ENCODE measurements around the gene MTA1.

MTA1 gene

DNA sequence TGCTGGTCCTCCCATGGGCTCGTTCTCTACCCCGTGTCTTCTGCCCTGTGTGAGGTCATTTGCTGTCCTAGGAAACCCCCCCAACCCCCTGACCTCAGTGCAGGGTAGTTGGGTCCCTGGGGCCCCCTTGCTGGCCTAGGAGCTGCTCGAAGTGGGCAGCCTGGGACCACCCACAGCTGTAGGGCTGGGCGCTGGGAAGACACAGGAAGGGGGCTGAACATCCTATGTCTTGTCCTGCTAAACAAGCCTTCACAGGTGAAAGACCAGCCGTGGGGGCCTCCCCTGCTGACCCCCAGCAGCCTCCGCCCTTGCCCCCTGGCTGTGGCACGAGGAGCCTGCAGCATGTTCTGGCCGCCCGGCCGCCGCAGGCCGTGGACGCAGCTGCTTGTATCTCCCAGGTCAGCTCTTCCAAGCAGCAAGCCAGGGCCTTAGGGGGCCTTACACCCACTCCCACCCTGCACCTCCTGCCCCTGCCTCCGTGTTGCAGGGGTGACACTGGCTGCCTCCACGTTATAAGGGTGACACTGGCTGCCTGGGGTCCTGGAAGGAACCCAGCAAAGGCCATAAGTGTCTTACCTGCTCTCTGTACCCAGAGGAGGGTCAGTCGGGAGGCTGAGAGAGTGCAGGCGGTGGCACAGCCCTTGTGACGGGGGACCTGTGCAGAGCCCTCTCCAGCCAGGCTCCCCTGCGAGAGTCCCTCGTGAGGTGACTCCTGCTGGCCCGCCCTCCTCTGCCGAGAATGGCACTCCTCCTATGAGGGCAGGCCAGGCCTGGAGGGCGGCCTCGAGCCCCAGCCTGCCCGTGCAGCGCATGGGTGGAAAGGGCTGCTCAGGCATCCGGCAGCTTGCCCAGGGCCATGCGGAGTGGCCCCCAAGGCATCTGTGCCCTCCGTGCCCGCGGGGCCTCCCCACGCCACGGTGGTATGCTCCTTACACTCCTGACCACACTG lies 32.8 kb upstream of the MTA1 start:
- DNase-seq (ENCODE audit: low read depth in 2 of 3, low spot score in 2 of 3), result no peak

DNA sequence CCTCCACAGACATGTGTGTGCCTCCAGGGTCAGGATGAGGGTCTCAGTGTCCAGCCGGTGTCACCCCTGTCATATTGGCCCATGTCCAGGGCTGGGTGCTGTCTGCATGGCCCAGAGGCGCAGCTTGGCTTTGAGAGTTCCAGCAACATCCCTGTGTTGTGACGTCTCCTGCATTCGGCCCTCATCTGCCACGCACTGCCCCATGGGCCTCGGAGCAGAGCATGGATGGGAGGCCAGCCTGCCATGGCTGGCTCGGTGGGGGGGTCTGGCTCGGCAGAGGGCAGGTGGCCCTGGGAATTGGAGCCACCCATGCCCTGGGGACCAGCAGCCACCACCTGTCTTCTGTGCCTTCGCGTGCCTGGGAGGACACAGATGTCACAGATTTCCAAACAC lies 32.1 kb upstream of the MTA1 start:
- DNase-seq (ENCODE audit: low read depth in 2 of 3, low spot score in 2 of 3), result no peak

DNA sequence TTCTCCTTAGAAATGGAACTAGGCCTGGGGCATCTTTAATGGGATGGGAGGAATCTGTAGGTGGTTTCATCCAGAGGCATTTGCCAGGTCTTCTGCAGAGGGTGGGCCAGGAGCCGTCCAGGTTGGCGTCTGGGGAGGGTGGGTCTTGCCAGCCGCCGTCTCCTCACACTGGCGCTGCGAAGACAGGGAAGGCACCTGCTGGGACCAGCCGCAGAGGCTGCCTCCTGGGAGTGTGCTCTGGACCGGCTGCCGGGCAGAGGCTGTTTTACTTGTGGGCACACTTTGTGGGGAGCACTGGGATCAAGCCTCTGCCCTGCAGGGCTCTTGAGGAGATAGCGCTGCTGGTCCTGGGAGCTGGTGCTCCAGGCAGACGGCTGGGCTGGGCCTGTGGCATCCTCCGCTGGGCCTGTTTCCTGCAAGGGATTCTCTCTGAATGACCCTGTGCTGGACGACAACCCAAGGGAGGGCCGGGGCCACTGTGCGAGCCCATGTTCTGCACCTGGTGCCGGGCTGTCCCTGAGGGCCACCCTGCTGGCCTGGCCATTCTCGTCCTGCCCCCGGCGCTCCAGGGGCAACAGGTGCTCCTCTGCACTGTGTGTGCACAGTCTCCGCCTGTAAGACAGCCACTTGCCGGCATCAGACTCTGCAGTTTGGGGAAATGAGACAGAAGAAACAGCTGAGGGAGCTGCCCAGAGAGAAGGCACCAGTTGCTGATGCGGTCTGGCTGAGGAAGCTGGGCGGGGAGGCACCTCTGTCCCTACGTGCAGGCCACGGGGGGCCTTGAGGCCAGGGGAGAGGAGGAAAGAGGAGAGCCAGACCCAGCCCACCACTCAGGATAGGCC lies 31.3 kb upstream of the MTA1 start:
- no peak for DNase-seq (ENCODE audit: low read depth in 2 of 3, low spot score in 2 of 3)

DNA sequence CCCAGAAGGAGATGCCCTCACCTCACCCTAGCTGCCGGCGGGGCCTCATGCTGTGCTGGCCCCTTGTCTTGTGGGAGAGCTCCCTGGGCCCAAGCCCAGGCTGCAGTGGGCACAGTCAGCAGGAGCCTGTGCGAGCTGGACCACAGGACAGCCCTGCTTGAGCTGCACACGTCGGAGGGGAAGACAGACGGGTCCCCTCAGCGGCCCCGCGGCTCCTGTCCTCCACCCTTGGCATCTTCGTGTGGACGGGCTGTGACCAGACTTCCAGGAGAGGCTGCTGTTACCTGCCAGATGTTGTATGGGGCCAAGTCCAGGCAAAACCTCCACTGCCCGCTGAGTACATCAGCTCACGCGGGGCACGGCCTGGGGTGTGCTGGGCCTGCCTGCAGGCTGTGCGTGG lies 30.7 kb upstream of the MTA1 start:
- DNase-seq (ENCODE audit: low read depth in 2 of 3, low spot score in 2 of 3), result no peak

DNA sequence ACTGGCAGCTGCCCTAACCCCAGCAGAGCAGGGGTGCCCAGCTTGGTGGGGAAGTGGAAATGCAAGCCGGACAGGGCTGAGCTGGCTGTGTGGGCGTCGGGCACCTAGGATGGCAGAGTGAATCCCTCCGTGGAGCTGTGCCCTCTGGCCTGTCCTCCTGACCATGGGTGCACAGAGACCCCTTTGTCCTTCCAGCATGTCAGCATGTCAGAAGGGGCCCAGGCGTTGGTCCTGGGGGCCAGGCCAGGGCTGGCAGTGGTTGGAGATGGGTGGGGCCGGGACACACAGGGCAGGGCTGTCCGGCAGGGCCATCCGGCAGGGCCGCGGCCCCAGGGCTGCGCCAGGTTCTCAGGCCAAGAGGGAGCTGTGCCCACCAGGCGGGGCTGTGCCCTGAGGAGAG lies 30.1 kb upstream of the MTA1 start:
- DNase-seq (ENCODE audit: low read depth in 2 of 3, low spot score in 2 of 3), result no peak

DNA sequence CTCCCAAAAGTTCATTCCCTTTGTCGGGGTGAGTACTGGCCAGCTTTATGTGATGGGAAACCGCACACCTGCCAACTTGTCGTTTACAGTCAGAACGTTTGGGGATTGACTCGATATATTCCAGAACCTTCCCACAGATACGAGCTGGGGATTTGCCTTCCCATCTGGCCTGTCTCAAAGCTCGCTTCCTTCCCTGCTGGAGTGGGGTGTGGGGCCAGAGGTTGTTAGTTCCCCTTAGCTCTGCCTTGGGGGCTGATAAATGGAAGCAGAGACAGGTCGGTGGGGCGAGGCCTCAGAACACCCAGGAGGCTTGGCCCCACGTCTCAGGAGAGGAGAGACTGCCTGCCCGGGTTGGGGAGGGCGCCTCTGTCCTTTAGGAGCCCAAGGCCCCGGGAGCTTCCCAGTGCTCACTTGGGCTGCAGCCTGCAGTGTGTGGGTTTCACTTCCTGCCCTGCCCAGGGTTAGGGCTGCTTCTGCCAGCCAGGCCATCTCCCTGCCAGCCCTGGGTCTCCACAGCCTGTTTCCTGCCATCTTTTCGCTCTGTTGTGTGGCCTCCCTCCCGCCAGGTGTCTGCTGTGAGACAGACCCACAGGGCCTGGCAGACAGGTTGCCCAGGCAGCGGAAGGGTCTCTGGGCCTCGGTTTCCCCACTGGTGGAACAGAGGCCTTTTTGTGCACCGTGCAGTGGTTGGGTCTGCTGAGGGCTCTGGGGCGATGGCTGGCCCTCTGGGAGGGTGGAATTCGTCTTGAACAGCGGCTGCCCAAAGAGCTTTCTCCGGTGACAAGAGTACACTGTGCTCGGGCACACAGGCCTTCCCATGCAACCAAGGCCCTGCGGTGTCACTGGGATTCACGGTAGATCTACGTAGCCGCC lies 29.4 kb upstream of the MTA1 start:
- DNase-seq (ENCODE audit: low read depth in 2 of 3, low spot score in 2 of 3), result no peak

DNA sequence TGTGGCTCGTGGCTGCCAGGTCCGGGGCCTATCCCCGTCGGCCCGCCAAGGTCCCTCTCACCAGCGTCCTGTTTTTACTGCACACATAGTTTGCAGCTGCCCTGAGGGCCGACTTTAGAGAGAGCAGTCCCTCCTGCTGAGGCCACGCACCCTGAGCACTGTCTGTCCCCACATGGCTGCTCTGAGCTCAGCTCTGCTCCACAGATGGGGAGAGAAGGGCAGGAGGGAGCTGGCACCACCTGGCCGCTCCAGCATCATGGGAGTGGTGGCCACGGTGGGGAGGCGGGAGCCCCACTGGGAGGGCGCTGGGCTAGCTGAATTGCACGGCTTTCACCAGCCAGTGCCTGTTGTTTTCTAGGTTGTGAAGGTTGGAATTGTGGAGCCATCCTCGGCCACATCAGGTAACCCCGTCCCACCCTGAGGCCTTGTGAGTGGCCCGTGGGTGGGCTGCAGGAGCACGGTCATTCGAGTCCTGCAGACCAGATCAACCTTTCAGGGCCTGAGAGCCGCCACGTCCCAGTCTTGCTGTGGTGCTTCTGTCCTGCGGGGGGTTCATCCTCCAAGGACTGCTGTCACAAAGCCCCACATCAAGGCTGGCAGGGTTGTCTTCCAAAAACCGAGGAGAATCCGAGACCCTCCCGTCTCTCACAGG lies 28.7 kb upstream of the MTA1 start:
- no peak for DNase-seq (ENCODE audit: low read depth in 2 of 3, low spot score in 2 of 3)

DNA sequence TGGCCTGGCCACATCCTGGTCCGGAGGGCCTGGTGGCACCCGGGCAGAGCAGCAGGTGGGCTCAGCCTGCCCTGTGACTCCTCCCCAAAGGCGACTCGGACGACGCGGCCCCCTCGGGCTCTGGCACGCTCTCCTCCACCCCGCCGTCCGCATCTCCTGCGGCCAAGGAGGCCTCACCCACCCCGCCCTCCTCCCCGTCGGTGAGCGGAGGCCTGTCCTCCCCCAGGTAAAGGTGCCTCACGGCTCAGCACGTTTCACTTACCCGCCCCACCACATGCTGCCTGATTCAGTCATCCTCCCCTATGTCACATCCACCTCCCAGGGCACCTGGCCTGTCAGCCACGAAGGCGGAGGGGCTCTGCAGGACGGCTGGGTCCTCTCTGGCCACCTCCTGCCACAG lies 28.1 kb upstream of the MTA1 start:
- DNase-seq (ENCODE audit: low read depth in 2 of 3, low spot score in 2 of 3), result no peak

DNA sequence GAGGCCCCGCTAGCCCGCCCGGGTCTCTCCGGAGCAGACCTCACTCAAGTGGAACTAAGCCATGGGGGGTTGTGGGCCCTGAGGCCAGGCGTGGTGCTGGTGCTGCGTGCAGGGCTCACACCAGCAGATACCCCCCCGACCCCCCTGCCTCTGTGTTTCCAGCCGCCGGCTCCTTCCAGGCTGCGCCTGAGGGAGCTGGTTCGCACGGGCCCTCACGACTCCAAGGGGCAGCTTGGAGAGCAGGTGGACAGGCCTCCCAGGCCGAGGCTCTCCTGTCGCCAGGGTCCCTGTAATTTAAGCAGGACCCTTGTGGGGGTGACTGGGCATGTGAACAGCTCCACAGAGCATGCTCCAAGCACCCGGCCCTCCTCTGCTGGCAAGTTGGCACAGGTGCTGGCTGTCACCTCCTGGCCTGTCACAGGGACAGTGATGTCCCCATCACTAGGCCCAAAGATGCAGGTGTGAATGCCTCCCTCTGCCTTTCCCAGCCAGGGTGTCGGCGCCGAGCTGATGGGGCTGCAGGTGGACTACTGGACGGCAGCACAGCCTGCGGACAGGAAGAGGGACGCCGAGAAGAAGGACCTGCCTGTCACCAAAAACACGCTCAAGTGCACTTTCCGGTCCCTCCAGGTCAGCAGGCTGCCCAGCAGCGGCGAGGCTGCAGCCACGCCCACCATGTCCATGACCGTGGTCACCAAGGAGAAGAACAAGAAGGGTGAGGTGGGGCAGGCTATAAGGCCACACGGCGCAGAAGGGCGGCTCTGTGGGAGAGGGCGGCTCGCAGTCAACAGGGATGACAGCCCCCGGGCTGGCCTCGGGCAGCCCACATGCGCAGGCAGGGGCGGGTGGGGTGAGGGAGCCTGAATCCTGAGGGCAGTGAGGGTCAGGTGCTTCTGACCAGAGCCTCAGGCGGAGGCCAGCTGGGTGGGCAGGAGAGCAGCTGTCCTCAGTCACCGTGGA lies 27.2 kb upstream of the MTA1 start:
- DNase-seq (ENCODE audit: low read depth in 2 of 3, low spot score in 2 of 3), result no peak

DNA sequence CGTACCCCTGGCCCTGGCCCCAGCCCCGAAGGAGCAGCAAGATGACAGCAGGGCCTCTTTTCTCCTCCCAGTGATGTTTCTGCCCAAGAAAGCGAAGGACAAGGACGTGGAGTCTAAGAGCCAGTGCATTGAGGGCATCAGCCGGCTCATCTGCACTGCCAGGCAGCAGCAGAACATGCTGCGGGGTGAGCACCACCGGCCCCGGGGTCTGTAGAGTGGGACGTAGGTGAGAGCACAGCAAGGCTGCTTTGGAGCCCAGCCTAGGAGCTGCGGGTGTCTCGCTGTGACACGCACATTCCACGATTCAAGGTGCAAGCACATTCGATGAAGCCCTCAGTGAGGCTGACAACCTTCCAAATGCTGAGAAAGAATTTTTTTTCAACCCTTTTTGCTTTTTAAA lies 26.5 kb upstream of the MTA1 start:
- no peak for DNase-seq (ENCODE audit: low read depth in 2 of 3, low spot score in 2 of 3)

DNA sequence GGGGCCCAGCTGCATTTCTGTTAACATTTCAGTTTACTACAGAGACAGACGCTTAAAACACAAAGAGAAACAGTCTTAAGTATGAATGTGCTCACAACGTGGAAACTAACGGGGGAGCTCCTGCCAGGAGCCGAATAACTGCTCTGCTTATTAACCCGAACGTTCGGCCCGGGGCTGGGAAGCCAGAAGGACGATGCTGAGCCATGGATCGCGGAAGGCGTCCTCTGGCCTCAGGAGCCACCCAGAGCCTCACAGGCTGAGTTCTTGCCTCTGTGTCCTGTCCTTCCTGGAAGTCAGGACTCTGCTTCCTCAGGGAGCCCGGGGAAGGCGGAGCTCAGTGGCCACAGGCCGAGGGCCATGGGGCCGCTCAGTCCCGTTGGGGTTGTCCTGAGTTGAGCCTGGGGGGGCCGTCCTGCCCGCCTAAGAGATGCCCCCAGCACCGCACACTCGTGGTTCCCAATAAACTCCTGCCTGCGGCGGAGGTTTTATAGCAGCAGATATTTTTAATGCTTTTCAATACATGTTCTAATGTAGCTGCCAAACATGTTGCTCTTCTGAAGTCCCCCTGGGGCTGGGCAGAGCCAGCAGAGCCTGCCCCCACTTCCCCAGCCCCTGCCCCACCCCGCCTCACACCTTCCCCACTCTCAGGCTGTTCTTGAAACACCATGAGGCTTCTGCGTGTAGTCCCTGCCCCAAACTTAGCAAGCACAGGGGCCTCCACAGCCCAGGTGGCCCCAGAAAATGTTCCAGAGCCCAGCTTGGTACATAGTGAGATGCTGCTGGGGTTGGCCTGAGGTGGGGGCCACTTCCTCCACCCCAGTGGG lies 24.7 kb upstream of the MTA1 start:
- DNase-seq (ENCODE audit: low read depth in 2 of 3, low spot score in 2 of 3), result no peak

DNA sequence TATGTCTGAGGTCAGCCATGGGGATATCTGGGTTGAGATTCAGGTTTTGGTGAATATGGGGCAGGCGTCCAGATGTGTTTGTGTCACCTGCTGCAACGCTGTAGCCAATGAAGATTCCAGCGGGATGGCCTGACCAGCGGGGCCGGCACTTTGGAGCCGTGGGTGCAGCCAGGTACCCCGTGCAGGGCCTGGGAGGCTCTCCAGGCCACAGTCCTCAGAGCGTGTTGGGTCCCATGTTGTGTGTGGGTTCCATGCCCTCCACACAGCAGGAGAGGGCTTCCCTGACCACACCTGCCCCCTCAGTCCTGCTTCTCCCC lies 24.1 kb upstream of the MTA1 start:
- no peak for DNase-seq (ENCODE audit: low read depth in 2 of 3, low spot score in 2 of 3)

DNA sequence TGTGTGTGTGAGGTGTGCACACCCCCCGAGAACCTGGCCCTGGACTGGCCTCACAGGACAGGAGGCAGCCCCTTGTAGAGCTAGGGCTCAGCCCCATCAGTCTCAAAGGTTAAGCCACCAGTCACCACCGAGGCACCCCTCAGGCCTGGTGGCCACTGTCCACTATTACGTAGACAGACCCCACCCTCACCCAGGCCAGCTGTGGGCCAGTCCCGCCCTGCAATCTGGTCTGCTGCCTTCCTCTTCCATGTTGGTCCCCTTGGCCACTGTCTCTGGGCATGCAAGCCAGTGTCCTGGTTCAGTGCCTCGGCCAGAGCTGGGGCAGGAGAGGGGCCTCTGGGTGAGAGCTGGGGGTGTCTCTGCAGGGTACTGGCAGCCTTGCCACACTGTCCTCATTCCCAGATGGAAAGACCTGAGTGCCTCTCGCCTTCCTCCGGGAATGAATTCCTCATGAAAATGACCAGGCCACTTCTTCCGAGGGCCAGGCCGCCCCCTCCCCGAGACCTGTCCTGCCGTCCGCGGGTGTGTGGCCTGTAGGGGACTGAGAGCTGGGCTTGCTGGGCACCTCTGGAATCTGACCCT lies 22.2 kb upstream of the MTA1 start:
- no peak for DNase-seq (ENCODE audit: low read depth in 2 of 3, low spot score in 2 of 3)

DNA sequence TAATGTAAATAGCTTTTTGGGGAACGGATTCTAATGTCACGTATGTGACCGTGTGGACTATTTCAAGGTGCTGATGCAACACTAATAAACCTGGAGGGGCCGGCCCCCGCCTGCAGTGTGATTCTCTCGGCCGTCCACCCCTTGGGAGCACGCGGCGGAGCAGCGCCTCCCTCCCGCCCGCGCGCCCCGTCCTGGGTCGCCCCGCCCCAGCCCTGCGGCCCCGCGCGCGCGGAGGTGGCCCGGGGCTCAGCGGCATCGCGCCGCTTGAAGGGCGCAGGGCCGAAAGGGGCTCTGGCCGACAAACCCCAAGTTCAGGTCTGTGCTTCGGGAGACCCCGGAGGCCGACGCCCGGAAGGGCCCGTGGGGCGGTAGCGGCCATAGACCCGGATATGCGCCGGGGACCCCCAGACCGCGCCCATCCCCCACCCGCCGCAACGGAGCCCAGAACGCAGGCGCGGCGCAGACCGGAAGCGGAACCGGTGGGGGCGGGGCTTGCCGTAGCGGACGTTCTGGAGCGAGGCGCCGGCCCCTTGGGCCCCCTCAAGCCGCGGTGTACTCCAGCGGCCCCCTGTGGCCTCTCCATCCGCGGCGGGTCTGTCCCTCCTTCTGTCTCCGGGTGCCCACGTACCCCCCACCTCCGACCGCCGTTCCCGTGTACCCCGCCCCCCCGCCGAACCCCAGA lies 21.4 kb upstream of the MTA1 start, which contains the start of gene TEX22:
Gene TEX22, plus strand, starts transcription at position 495 of the 682 bp plus-strand sequence. CDS start 803 bp downstream, outside the sequence.
- peak; percentile 91 to 97 (median 94) for DNase-seq (ENCODE audit: low read depth in 2 of 3, low spot score in 2 of 3)

DNA sequence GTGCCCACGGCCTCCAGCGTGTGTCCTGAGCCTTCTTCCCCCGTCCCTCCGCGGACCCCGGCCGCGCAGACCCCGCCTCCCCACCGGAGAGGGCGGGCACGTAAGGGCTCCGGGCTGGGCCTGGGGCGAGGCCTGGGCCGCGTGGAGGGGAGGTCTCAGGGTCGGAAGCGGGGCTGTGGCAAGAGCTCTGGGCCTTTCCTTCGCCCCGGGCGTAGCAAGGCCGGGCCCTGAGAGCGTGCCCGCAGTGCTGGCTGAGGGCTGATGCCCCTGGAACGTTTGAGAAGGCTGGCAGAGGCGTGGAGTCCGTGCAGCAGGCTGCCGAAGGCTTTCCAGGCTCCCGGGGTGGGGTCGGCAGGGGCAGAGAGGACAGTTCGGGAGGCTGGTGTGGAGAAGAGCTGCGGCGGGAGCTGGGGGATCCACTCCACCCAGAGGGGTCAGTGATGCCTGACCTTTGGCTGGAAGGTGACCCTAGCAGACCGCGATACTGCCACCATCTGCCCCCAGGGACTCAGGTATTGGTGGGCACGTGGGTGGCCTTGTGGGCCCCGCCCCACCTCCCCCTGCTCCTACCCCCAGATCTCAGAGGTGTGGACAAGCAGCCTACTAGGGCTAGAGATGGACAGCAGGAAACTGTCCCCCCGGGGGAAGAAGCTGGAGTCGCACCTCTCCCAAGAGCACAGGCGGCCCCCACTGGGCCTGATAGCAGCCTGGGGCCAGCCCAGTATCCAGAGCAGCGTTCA lies 20.7 kb upstream of the MTA1 start:
- no peak for DNase-seq (ENCODE audit: low read depth in 2 of 3, low spot score in 2 of 3)

DNA sequence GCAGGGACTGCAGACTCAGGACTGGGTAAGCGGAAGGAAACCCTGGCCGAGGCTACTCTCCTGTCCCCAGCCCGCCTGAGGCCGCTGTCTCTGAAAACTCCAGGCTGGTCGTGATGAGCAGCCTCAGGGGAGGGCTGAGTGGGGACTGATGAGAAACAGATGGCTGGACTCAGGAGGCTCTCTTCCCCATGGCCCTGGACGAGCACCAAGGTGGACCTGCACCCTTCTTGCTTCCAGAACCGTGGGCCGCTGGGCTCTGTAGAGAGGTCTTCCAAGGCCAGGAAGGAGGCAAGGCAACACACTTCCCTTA lies 20.2 kb upstream of the MTA1 start:
- DNase-seq (ENCODE audit: low read depth in 2 of 3, low spot score in 2 of 3), result no peak

DNA sequence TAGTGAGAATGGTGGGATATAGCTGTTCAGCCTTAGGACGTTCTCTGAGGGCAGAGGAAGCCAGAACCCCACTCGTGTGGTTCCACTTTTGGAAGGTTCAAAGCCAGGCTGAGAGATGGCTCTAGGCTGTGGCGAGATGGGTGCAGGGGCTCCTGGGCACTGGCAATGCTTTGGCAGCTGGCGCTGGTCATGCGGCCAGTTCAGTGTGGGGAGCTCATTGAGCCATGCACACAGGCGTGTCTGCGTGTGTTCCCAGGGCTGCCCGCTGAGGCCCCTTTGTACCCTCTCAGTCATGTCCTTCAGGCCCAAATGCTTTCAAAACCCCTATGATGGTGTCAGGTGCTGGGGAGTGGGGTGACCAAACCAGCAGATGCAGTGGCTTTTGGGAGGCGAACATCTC lies 19.6 kb upstream of the MTA1 start:
- DNase-seq (ENCODE audit: low read depth in 2 of 3, low spot score in 2 of 3), result no peak
